HEK293 (cell line): ENCODE data around the gene ASCC1.

Source experiments
- CTCF ChIA-PET: fragments of 350-600 bp; formaldehyde crosslinking; extraction: SDS; loops from one replicate; lab custom pipeline; 2021; ENCODE audit warnings: antibody characterized with exemption; lab: Yijun Ruan, JAX
- POLR2A ChIA-PET: fragments of 300-600 bp; formaldehyde crosslinking; extraction: SDS; loops from one replicate; lab custom pipeline; 2020; ENCODE audit warnings: antibody characterized with exemption, inconsistent platforms; lab: Yijun Ruan, JAX
- H3K27ac ChIP-seq: fragments of 200-500 bp; sonication (Bioruptor generic); 2 replicates; pipeline ENCODE4 v1.5.1; 2014; ENCODE audit warnings: low read depth, low read length, control low read depth, inconsistent platforms; ENCODE audit errors: extremely low read depth
- H3K36me3 ChIP-seq, 2 experiments: fragments of 200-500 bp in 1 of 2; sonication (Bioruptor generic) in 1 of 2; 1 replicate in 1 of 2; 2 replicates in 1 of 2; pipeline ENCODE4 v1.5.1; 2014 to 2017; ENCODE audit warnings: inconsistent platforms in 2 of 2, low read length in 2 of 2; ENCODE audit not compliant: control insufficient read depth in 2 of 2, insufficient read depth in 1 of 2
- H3K4me1 ChIP-seq: fragments of 200-500 bp; sonication (Bioruptor generic); 2 replicates; pipeline ENCODE4 v1.5.1; 2014; ENCODE audit warnings: mild to moderate bottlenecking, low read length, inconsistent platforms; ENCODE audit not compliant: control insufficient read depth, insufficient read depth
- H3K4me3 ChIP-seq: 2 replicates; pipeline ENCODE4 v1.5.1; 2011; ENCODE audit warnings: low read depth, mild to moderate bottlenecking, control low read depth, low read length, moderate library complexity
- H3K9me3 ChIP-seq: fragments of 200-500 bp; sonication (Bioruptor generic); 2 replicates; pipeline ENCODE4 v1.5.1; 2014; ENCODE audit warnings: low read depth, low read length, inconsistent platforms; ENCODE audit not compliant: control insufficient read depth, insufficient read depth
- AEBP2 ChIP-seq: fragments of 450-650 bp; formaldehyde crosslinking; IDR thresholded peaks from 2 replicates; pipeline ENCODE4 v1.5.1; 2016; ENCODE audit warnings: missing biosample characterization, missing genetic modification characterization, borderline replicate concordance
- MEIS1 ChIP-seq: sonication (generic); formaldehyde crosslinking; IDR thresholded peaks from 2 replicates; pipeline ENCODE4 v1.8.1; 2022; ENCODE audit warnings: missing genetic modification reagents, mild to moderate bottlenecking, borderline replicate concordance
- OVOL3 ChIP-seq: fragments of 450-650 bp; formaldehyde crosslinking; IDR thresholded peaks from 2 replicates; pipeline ENCODE4 v1.5.1; 2016; ENCODE audit warnings: missing biosample characterization, missing genetic modification characterization
- PBX3 ChIP-seq: sonication (generic); formaldehyde crosslinking; IDR thresholded peaks from 2 replicates; pipeline ENCODE4 v1.8.1; 2022; ENCODE audit warnings: mild to moderate bottlenecking, moderate library complexity, missing genetic modification reagents
- YY1 ChIP-seq: fragments of 450-650 bp; formaldehyde crosslinking; IDR thresholded peaks from 2 replicates; pipeline ENCODE4 v1.5.1; 2018; ENCODE audit warnings: missing biosample characterization, missing genetic modification characterization
- ZNF10 ChIP-seq: fragments of 450-650 bp; formaldehyde crosslinking; IDR thresholded peaks from 2 replicates; pipeline ENCODE4 v1.5.1; 2017; ENCODE audit warnings: missing biosample characterization, missing genetic modification characterization
- ZNF121 ChIP-seq: fragments of 450-650 bp; formaldehyde crosslinking; IDR thresholded peaks from 2 replicates; pipeline ENCODE4 v1.5.1; 2016; ENCODE audit warnings: missing biosample characterization, missing genetic modification characterization
- ZNF140 ChIP-seq: fragments of 450-650 bp; formaldehyde crosslinking; IDR thresholded peaks from 2 replicates; pipeline ENCODE4 v1.5.1; 2016; ENCODE audit warnings: missing biosample characterization, missing genetic modification characterization
- ZNF266 ChIP-seq: fragments of 450-650 bp; formaldehyde crosslinking; IDR thresholded peaks from 2 replicates; pipeline ENCODE4 v1.5.1; 2016; ENCODE audit warnings: missing biosample characterization, missing genetic modification characterization, low read depth
- ZNF354C ChIP-seq: fragments of 450-650 bp; formaldehyde crosslinking; IDR thresholded peaks from 2 replicates; pipeline ENCODE4 v1.5.1; 2016; ENCODE audit warnings: missing biosample characterization, missing genetic modification characterization, low read depth, borderline replicate concordance
- ZNF394 ChIP-seq: fragments of 450-650 bp; formaldehyde crosslinking; IDR thresholded peaks from 2 replicates; pipeline ENCODE4 v1.5.1; 2016; ENCODE audit warnings: missing biosample characterization, missing genetic modification characterization, mild to moderate bottlenecking, moderate library complexity, borderline replicate concordance
- ZNF426 ChIP-seq: fragments of 450-650 bp; formaldehyde crosslinking; IDR thresholded peaks from 2 replicates; pipeline ENCODE4 v1.5.1; 2017; ENCODE audit warnings: missing biosample characterization, missing genetic modification characterization, mild to moderate bottlenecking, inconsistent platforms, moderate library complexity
- ZNF433 ChIP-seq: fragments of 450-650 bp; formaldehyde crosslinking; IDR thresholded peaks from 2 replicates; pipeline ENCODE4 v1.5.1; 2016; ENCODE audit warnings: missing biosample characterization, missing genetic modification characterization, low read depth
- ZNF514 ChIP-seq: fragments of 450-650 bp; formaldehyde crosslinking; IDR thresholded peaks from 2 replicates; pipeline ENCODE4 v1.5.1; 2016; ENCODE audit warnings: missing biosample characterization, missing genetic modification characterization
- ZNF548 ChIP-seq: fragments of 450-650 bp; formaldehyde crosslinking; IDR thresholded peaks from 2 replicates; pipeline ENCODE4 v1.5.1; 2016; ENCODE audit warnings: missing biosample characterization, missing genetic modification characterization
- ZNF558 ChIP-seq: fragments of 450-650 bp; formaldehyde crosslinking; IDR thresholded peaks from 2 replicates; pipeline ENCODE4 v1.5.1; 2016; ENCODE audit warnings: missing biosample characterization, missing genetic modification characterization
- ZNF560 ChIP-seq: fragments of 450-650 bp; formaldehyde crosslinking; IDR thresholded peaks from 2 replicates; pipeline ENCODE4 v1.5.1; 2017; ENCODE audit warnings: missing biosample characterization, missing genetic modification characterization, borderline replicate concordance
- ZNF610 ChIP-seq: fragments of 450-650 bp; formaldehyde crosslinking; IDR thresholded peaks from 2 replicates; pipeline ENCODE4 v1.5.1; 2016; ENCODE audit warnings: missing biosample characterization, missing genetic modification characterization, borderline replicate concordance
- ZNF623 ChIP-seq: fragments of 450-650 bp; formaldehyde crosslinking; IDR thresholded peaks from 2 replicates; pipeline ENCODE4 v1.5.1; 2016; ENCODE audit warnings: missing biosample characterization, missing genetic modification characterization
- ZNF654 ChIP-seq: fragments of 450-650 bp; formaldehyde crosslinking; IDR thresholded peaks from 2 replicates; pipeline ENCODE4 v1.5.1; 2016; ENCODE audit warnings: low read depth, missing biosample characterization, missing genetic modification characterization
- ZNF677 ChIP-seq: fragments of 450-650 bp; IDR thresholded peaks from 2 replicates; pipeline ENCODE4 v1.5.0; 2018; ENCODE audit warnings: missing biosample characterization, mild to moderate bottlenecking, missing genetic modification characterization, moderate library complexity
- ZNF768 ChIP-seq: fragments of 450-650 bp; formaldehyde crosslinking; IDR thresholded peaks from 2 replicates; pipeline ENCODE4 v1.5.1; 2018; ENCODE audit warnings: missing biosample characterization, mild to moderate bottlenecking, missing genetic modification characterization
- ZNF843 ChIP-seq: fragments of 450-650 bp; formaldehyde crosslinking; IDR thresholded peaks from 2 replicates; pipeline ENCODE4 v1.5.1; 2016; ENCODE audit warnings: missing biosample characterization, missing genetic modification characterization
- ZSCAN4 ChIP-seq: fragments of 450-650 bp; formaldehyde crosslinking; IDR thresholded peaks from 2 replicates; pipeline ENCODE4 v1.5.1; 2017; ENCODE audit warnings: missing biosample characterization, missing genetic modification characterization
- ZXDB ChIP-seq: fragments of 450-650 bp; formaldehyde crosslinking; IDR thresholded peaks from 2 replicates; pipeline ENCODE4 v1.5.1; 2016; ENCODE audit warnings: missing biosample characterization, missing genetic modification characterization
- TF ChIP-seq, protein P1 (sequence below): fragments of 450-650 bp; formaldehyde crosslinking; IDR thresholded peaks from 2 replicates; pipeline ENCODE4 v1.5.1; 2017; ENCODE audit warnings: missing biosample characterization, missing genetic modification characterization
- TF ChIP-seq, protein P2 (sequence below): fragments of 450-650 bp; formaldehyde crosslinking; IDR thresholded peaks from 2 replicates; pipeline ENCODE4 v1.5.1; 2016; ENCODE audit warnings: missing biosample characterization, missing genetic modification characterization

The ASCC1 gene

GRCh38 chr10:72094574-72094973, 121.5 kb downstream of the ASCC1 start:
- Histone ChIP-seq H3K36me3 (peaks cover 0 to 3% of the 10 kb centered on the region in 2 experiments; a peak in 1 of 3 replicates), H3K4me3 (no peak overlapping the region), H3K4me1 (peaks cover 33% of the 10 kb centered on the region), H3K9me3 (no peaks in the 10 kb centered on the region), H3K27ac (no peak overlapping the region)
- ChIA-PET POLR2A (no interaction called here), CTCF (interaction anchor here (0.6 to 2.1 kb wide), 3 partner anchors 12 to 386 kb away, joined by 3 to 8 read pairs (median 4); no protein-coding TSS in a partner anchor)
- TF ChIP-seq, protein P1, sequence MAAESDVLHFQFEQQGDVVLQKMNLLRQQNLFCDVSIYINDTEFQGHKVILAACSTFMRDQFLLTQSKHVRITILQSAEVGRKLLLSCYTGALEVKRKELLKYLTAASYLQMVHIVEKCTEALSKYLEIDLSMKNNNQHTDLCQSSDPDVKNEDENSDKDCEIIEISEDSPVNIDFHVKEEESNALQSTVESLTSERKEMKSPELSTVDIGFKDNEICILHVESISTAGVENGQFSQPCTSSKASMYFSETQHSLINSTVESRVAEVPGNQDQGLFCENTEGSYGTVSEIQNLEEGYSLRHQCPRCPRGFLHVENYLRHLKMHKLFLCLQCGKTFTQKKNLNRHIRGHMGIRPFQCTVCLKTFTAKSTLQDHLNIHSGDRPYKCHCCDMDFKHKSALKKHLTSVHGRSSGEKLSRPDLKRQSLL (tag by site-specific recombination), result no peak
- TF ChIP-seq ZNF677 (tag by site-specific recombination) (no peak), AEBP2 (tag by site-specific recombination) (no peak), ZNF548 (tag by site-specific recombination) (no peak), ZNF121 (tag by site-specific recombination) (no peak), ZNF10 (no peak), ZNF610 (no peak)
- TF ChIP-seq, all 188 proteins: peak for 0

GRCh38 chr10:72093450-72093849, 122.6 kb downstream of the ASCC1 start:
- Histone ChIP-seq H3K4me3 (no peak overlapping the region), H3K27ac (no peak overlapping the region), H3K9me3 (no peaks in the 10 kb centered on the region), H3K4me1 (peaks cover 33% of the 10 kb centered on the region), H3K36me3 (peaks cover 0 to 3% of the 10 kb centered on the region in 2 experiments; a peak in 1 of 3 replicates)
- ChIA-PET CTCF (interaction anchor here (0.6 to 2.1 kb wide), 4 partner anchors 10 to 197 kb away, joined by 3 to 8 read pairs (median 4); no protein-coding TSS in a partner anchor), POLR2A (no interaction called here)
- TF ChIP-seq ZNF654 (tag by site-specific recombination) (peak; percentile 24; the same call in 1 of the 2 replicates), ZNF560 (tag by site-specific recombination) (peak; percentile 40; the same call in 1 of the 2 replicates), ZNF140 (0 out of 2 replicates have a peak, but pooled peaks have one; percentile 30), PBX3 (CRISPR knock-in tag) (no peak), YY1 (tag by site-specific recombination) (no peak), ZNF426 (tag by site-specific recombination) (peak; percentile 65), ZXDB (0 out of 2 replicates have a peak, but pooled peaks have one; percentile 44), ZNF394 (peak; percentile 14; the same call in 1 of the 2 replicates), ZNF623 (tag by site-specific recombination) (peak; percentile 58), ZNF558 (tag by site-specific recombination) (0 out of 2 replicates have a peak, but pooled peaks have one; percentile 24), ZNF266 (tag by site-specific recombination) (0 out of 2 replicates have a peak, but pooled peaks have one; percentile 29), ZNF514 (tag by site-specific recombination) (no peak), ZNF433 (0 out of 2 replicates have a peak, but pooled peaks have one; percentile 18), ZSCAN4 (tag by site-specific recombination) (no peak), ZNF843 (tag by site-specific recombination) (no peak), ZNF354C (tag by site-specific recombination) (0 out of 2 replicates have a peak, but pooled peaks have one; percentile 26), ZNF768 (tag by site-specific recombination) (no peak), OVOL3 (tag by site-specific recombination) (no peak), MEIS1 (CRISPR knock-in tag) (no peak)
- TF ChIP-seq, protein P2, sequence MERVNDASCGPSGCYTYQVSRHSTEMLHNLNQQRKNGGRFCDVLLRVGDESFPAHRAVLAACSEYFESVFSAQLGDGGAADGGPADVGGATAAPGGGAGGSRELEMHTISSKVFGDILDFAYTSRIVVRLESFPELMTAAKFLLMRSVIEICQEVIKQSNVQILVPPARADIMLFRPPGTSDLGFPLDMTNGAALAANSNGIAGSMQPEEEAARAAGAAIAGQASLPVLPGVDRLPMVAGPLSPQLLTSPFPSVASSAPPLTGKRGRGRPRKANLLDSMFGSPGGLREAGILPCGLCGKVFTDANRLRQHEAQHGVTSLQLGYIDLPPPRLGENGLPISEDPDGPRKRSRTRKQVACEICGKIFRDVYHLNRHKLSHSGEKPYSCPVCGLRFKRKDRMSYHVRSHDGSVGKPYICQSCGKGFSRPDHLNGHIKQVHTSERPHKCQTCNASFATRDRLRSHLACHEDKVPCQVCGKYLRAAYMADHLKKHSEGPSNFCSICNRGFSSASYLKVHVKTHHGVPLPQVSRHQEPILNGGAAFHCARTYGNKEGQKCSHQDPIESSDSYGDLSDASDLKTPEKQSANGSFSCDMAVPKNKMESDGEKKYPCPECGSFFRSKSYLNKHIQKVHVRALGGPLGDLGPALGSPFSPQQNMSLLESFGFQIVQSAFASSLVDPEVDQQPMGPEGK, result 0 out of 2 replicates have a peak, but pooled peaks have one; percentile 4
